HG03196 (cell line): ENCODE results near the gene KLC3.
"Not testable (repeated sequence)": the region's sequence is repeated elsewhere in the genome, so short reads cannot be mapped to it uniquely, and the experiment has no call there.

Experiments used
- ATAC-seq: cut with Tn5 transposase; IDR thresholded peaks from one replicate; pipeline ENCODE4 v1.9.1; 2021; ENCODE audit not compliant: unreplicated experiment

Gene KLC3

DNA sequence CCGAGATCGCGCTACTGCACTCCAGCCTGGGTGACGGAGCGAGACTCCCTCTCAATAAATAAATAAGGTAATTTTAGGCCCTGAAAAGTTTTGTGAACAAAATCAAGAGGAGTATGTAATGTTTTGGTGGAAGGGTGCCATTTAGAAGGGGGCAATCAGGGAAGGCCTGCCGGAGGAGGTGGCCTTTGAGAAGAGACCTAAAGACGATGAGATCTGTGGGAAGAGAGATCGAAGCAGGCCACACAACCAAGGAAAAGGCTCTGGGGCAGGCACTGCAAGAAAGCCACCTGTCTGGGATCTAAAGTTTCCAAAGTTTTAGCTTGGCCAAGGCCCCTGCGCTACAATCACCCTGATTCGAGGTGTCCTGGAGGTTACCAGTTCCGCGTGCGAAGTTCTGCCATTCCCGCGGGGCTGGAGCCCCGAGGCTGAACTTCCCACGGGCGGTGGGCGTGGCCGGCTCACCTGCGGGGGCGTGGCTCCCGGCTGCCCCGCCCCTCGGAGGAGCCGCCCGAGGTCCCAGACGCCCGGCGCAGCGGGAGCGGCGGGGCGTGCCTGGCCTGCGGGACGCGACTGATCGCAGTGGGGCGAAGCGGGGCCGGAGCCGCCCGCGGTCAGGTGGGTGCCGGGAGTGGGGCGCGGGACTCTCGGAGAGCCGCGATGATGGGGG lies at the start of gene KLC3:
Gene KLC3 (plus strand): TSS at position 519 of the 667 bp plus-strand sequence. CDS start 4,792 bp downstream, outside the sequence.
- ATAC-seq, result no peak

- no peak for ATAC-seq
Measured at GRCh38 chr19:45291834-45292233, 48.7 kb upstream of the KLC3 start.

DNA sequence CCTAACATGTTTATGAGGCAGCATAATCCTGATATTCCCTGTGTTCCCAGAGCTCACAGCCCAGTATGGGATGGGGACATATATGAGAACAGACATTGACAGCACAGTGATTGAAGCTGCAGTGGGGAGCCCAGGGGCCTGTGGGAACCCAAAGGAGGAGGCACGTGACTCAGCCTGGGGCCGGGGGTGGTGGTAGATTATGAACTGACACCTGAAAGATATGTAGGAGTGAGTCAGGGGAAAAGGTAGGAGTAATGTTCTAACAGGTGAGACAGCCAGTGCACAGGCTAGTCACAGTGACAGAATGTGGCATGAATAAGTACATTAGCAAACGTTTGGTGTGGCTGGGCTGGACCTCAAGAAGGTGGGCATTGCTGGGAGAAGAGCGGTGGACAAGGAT lies 46.9 kb upstream of the KLC3 start:
- no peak for ATAC-seq

- no peak for ATAC-seq
Measured at GRCh38 chr19:45294291-45295029, 46.1 kb upstream of the KLC3 start.

GRCh38 chr19:45295873-45296272 lies 44.7 kb upstream of the KLC3 start:
- ATAC-seq, result no peak

DNA sequence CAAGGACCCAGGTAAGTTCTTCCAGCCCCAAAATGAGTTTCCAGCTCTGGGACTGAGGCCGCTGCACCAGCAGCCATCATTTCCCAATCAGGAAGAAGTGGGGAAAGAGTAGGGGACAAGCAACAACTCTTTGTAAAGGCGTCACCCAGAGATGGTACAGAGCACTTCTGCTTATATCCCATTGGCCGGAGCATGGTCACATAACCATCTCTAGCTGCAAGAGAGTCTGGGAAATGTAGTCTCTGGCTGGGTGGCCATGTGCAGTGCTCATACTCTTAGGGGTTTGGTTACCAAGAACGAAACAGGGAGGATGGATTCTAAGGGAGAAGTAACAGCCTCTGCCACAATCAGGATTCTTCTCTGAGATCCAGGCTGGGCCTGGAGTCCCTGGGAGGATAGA lies 44.2 kb upstream of the KLC3 start:
- no peak for ATAC-seq

GRCh38 chr19:45297674-45298073 lies 42.9 kb upstream of the KLC3 start:
- ATAC-seq, result no peak

GRCh38 chr19:45298264-45298663 lies 42.3 kb upstream of the KLC3 start:
- ATAC-seq, result no peak

GRCh38 chr19:45299719-45300118 lies 40.8 kb upstream of the KLC3 start:
- no peak for ATAC-seq

GRCh38 chr19:45302416-45302815 lies 38.1 kb upstream of the KLC3 start:
- ATAC-seq, result no peak

DNA sequence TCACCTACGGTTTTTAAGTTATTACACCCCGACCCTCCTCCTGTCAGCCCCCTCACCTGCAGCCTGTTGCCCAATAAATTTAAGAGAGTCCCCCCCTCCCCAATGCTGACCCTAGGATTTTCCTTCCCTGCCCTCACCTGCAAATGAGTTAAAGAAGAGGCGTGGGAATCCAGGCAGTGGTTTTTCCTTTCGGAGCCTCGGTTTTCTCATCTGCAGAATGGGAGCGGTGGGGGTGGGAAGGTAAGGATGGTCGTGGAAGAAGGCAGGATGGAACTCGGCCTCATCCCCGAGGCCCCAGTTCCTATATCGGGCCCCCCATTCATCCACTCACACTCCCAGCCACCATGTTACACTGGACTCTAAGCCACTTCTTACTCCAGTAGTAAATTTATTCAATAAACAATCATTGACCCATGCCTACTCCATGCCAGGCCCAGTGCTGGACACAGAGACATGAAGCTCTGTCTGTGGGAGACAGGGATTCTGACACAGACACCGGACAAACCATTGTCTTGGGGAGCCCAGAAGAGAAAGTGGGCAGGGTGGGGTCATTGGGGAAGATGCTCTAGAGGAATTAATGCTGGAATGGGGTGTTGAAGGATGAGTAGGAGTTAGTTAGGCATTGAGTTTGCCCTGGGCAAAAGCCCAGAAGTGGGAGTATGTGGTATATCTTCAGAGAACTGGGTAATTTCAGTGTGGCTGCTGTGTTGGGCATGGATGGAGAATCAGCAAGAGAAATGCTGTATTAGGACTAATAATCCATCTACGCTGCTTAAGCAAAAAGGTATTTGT lies 37.1 kb upstream of the KLC3 start:
- ATAC-seq, result no peak

DNA sequence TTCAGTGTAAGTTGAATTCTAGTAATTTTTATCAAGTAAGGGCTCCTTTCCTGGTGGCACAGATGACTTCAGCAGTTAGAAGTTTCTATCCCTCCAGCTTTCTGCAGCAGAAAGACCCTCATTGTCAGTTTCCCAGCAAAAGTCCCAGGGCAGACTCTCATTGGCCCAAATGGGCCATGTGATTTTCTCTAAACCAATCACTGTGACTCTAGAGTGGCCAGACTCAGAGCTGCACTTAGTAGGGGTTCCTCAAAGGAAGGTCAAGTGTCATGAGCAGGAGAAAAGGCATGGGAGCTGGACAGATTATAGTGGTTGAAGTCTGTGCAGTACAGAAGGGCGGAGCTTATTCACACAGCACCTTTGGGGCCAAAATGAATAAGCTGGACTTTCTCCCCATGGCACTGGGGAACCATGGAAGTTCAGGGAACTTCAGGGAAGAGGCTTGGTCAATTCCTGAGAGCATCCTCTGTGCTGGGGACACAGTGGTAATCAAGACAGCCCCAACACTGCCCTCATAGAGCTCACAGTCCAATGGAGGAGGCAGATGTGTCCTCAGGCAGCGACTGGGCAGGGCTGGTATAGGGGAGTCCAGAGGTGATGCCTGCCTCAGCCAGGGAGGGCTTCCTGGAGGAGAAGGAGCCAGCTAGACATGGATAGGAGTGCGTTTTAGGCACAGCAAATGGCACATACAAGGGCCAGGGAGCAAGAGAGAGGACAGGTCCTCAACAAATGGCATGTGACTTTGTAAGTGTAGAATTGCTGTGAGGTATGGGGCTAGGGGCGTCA lies 36.2 kb upstream of the KLC3 start:
- no peak for ATAC-seq

GRCh38 chr19:45305007-45305406 lies 35.5 kb upstream of the KLC3 start:
- no peak for ATAC-seq

DNA sequence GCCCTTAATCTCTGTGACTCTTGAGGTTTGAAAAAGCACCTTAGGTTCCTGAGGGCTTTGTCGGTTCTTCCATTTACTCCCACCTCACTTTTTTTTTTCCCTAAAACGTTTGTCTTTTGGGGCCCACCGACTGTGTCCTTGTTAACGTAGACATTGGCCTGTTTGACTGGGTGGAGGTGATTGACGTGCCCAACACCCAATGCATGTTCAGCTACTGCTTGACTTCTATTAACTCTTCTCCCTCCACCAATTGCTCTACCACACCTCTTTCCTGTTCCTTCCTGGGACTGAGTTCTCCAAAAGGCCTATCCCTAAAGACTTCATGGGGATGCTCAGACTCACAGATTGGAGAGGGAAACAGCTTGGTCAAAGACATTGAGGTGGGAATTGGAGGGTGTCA lies 35.1 kb upstream of the KLC3 start:
- no peak for ATAC-seq

- no peak for ATAC-seq
Measured at GRCh38 chr19:45306040-45306439, 34.5 kb upstream of the KLC3 start.

DNA sequence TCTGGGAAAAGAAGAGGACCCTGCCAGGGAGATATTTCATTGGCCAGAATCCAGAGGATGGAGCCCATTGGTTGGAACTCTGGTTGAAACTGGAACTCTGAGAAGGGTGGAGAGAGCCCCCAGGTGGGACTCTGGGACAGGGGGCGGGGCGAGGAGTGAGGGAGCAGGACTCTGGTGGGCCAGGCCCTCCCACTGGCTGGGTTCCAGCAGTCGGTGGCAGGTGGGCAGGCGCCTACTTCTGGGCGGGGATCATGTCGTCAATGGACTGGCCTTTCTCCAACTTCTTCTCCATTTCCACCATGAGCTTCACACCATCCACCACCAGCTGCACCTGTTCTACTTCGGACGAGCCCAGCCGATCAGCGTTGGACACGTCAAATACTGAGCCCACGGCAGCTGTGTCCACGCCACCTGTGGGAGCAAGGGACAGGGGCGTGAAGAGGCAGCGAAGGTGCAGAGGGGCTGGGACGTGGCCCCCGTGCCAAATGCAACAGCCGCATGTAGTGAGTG lies 34.0 kb upstream of the KLC3 start:
- ATAC-seq, result no peak

- no peak for ATAC-seq
Measured at GRCh38 chr19:45307361-45307760, 33.2 kb upstream of the KLC3 start.

- not testable (repeated sequence) for ATAC-seq
Measured at GRCh38 chr19:45309322-45309721, 31.2 kb upstream of the KLC3 start.

DNA sequence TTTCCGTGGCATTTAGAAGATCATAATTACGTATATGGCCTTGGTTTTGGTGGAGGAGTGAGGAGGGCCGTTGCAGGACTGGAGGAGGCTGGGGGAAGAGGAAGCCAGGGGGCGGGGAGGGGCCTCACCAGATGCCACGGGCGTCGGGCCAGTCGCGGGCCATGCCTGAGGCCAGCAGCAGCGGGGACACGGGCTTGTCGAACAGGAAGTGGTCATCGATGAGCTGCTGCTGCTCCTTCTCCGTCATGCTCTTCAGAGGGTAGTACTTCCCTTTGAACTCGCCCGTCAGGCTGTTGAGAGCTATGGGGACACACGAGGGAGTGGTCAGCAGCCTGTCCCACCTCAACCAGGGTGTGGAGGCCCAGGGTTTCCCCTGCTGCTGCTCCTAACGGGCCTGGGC lies 28.9 kb upstream of the KLC3 start:
- no peak for ATAC-seq

DNA sequence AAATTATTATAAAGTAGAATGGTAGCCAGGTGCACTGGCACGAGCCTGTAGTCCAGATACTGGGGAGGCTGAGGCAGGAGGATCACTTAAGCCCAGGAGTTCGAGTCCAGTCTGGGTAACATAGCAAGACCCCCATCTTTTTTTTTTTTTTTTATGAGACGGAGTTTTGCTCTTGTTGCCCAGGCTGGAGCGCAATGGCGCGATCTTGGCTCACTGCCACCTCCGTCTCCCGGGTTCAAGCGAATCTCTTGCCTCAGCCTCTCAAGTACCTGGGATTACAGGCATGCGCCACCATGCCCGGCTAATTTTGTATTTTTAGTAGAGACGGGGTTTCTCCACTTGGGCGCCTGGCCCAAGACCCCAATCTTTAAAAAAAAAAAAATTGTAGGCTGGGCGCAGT lies 28.3 kb upstream of the KLC3 start:
- ATAC-seq, result not testable (repeated sequence)

- ATAC-seq, result no peak
Measured at GRCh38 chr19:45314708-45315245, 25.8 kb upstream of the KLC3 start.
